Ectodermal cell (in vitro differentiated cells): ENCODE results near the gene ZGPAT.

ENCODE experiments used
- H3K27ac ChIP-seq: 2 replicates; pipeline ENCODE4 v1.7.0; 2013; ENCODE audit warnings: mild to moderate bottlenecking, low read depth, low read length; ENCODE audit not compliant: insufficient read depth, poor library complexity, severe bottlenecking
- H3K27me3 ChIP-seq: 2 replicates; pipeline ENCODE4 v1.7.0; 2013; ENCODE audit warnings: mild to moderate bottlenecking, low read length; ENCODE audit not compliant: insufficient read depth, control insufficient read depth, poor library complexity, severe bottlenecking
- H3K36me3 ChIP-seq: one replicate; pipeline ENCODE4 v1.7.0; 2013; ENCODE audit warnings: low read length; ENCODE audit not compliant: control insufficient read depth, insufficient read depth
- H3K4me1 ChIP-seq: one replicate; pipeline ENCODE4 v1.7.0; 2013; ENCODE audit warnings: low read length; ENCODE audit not compliant: control insufficient read depth, insufficient read depth
- H3K4me3 ChIP-seq: 2 replicates; pipeline ENCODE4 v1.7.0; 2013; ENCODE audit warnings: low read depth, low read length, control low read depth; ENCODE audit not compliant: insufficient read depth
- H3K9me3 ChIP-seq: 2 replicates; pipeline ENCODE4 v1.7.0; 2013; ENCODE audit warnings: mild to moderate bottlenecking, low read length, moderate library complexity; ENCODE audit not compliant: control insufficient read depth
- WGBS, 2 experiments: methylation state at CpG; one replicate each; pipeline ENCODE4 v1.1.7; 2013; ENCODE audit warnings: missing lambda C conversion rate in 2 of 2; 5-methylcytosine and 5-hydroxymethylcytosine counted together

The ZGPAT gene

GRCh38 chr20:63678667-63679465, 29.0 kb upstream of the ZGPAT start:
- no peak overlapping the region for H3K4me3 ChIP-seq
- 91% methylated on average over 38 of the region's 38 CpGs for WGBS, 2 experiments
- no peaks in the 10 kb centered on the region for H3K27me3 ChIP-seq
- no peaks in the 10 kb centered on the region for H3K4me1 ChIP-seq
- no peaks in the 10 kb centered on the region for H3K36me3 ChIP-seq
- no peaks in the 10 kb centered on the region for H3K9me3 ChIP-seq
- no peak overlapping the region for H3K27ac ChIP-seq

DNA sequence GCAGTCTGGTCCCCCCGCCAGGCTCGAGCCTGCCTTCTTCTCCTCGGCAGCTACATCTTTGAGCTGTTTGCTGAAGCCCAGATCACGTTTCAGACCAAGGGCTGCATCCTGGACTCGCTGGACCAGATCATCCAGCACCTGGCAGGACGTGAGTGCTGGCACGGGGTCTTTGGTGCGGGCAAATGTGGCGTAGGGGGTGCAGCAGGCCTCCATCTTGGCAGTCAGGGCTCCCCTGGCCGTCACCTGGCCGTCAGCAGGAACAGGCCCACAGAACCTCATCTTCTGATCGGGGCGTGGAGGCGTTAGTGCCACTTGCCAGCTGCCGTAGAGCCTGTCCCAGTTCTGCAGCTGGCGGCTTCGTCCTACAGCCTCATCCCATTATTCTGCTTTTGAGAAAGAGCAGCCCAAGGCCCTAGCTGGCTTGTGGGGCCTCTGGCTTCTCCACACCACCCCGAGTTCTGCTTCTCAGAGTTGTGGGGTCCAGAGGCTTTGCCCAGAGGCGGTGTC, 28.0 kb upstream of the ZGPAT start:
- H3K27ac ChIP-seq = no peak overlapping the region
- no peaks in the 10 kb centered on the region for H3K9me3 ChIP-seq
- H3K4me3 ChIP-seq = no peak overlapping the region
- WGBS, 2 experiments = 93 to 95% methylated on average over 19 of the region's 19 CpGs
- H3K4me1 ChIP-seq = no peaks in the 10 kb centered on the region
- no peaks in the 10 kb centered on the region for H3K27me3 ChIP-seq
- H3K36me3 ChIP-seq = no peaks in the 10 kb centered on the region

DNA sequence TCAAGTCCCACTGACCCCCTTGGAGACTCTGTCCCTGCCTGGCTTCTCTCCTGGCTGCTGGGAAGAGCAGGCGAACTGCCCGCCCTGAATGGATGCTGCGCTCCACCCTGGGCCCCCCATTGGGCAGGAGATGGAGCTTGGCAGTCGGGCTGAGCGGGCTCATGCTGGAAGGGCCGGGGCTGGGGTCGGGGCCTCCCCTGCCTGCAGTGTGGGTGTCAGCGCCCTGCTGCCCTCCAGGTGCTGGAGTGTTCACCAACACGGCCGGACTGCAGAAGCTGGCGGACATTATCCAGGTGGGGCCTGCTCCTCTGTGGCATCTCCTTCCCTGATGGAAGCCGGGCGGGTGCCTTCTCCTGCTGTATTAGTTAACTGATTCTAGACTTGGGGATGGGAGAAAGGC, 27.4 kb upstream of the ZGPAT start:
- H3K27me3 ChIP-seq = no peaks in the 10 kb centered on the region
- H3K36me3 ChIP-seq = no peaks in the 10 kb centered on the region
- H3K27ac ChIP-seq = no peak overlapping the region
- no peaks in the 10 kb centered on the region for H3K9me3 ChIP-seq
- H3K4me3 ChIP-seq = no peak overlapping the region
- 91 to 94% methylated on average over 13 of the region's 13 CpGs for WGBS, 2 experiments
- H3K4me1 ChIP-seq = no peaks in the 10 kb centered on the region

- H3K4me3 ChIP-seq = no peak overlapping the region
- H3K36me3 ChIP-seq = no peaks in the 10 kb centered on the region
- H3K27ac ChIP-seq = no peak overlapping the region
- H3K9me3 ChIP-seq = no peaks in the 10 kb centered on the region
- H3K4me1 ChIP-seq = no peaks in the 10 kb centered on the region
- WGBS, 2 experiments = 95 to 96% methylated on average over 23 of the region's 23 CpGs
- H3K27me3 ChIP-seq = no peaks in the 10 kb centered on the region
Measured at GRCh38 chr20:63680857-63681608, 26.8 kb upstream of the ZGPAT start.

GRCh38 chr20:63681609-63682142, 26.2 kb upstream of the ZGPAT start:
- Histone ChIP-seq H3K27me3 (no peaks in the 10 kb centered on the region), H3K36me3 (no peaks in the 10 kb centered on the region), H3K27ac (no peak overlapping the region), H3K4me1 (no peaks in the 10 kb centered on the region), H3K9me3 (no peaks in the 10 kb centered on the region), H3K4me3 (no peak overlapping the region)
- 95% methylated on average over 13 of the region's 13 CpGs for WGBS, 2 experiments

- Histone ChIP-seq H3K4me1 (no peaks in the 10 kb centered on the region), H3K4me3 (no peak overlapping the region), H3K27ac (no peak overlapping the region), H3K27me3 (no peaks in the 10 kb centered on the region), H3K36me3 (no peaks in the 10 kb centered on the region), H3K9me3 (no peaks in the 10 kb centered on the region)
- 91 to 92% methylated on average over 22 of the region's 22 CpGs for WGBS, 2 experiments
Measured at GRCh38 chr20:63682384-63683139, 25.3 kb upstream of the ZGPAT start.

DNA sequence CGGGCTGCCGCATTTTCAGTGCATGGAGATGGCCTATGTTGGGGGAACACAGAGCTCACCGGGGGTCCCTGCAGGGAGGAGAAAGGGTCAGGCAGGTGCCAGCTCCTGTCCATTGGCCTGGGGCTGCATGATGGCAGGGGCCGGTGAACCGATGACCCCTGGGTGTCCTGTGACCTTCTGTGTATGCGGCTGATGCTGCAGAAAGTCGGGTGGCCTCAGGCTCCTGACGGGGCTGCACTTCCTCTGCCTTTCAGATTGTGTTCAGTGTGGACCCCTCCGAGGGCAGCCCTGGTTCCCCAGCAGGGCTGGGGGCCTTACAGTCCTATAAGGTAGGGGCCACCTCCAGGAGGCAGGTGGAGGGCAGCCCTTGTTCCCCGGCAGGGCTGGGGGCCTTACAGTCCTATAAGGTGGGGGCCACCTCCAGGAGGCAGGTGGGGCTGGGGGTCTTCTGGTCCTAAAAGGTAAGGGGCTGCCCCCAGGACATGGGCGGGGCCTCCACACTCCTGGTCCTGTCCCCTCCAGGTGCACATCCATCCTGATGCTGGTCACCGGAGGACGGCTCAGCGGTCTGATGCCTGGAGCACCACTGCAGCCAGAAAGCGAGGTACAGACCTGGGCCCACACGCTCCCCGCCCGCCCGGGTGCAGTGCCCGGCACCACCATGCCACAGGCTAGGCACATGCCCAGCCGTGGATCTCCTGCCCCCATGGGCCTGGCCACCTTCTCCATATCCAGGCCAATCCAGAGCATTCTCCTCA, 22.4 kb upstream of the ZGPAT start:
- Histone ChIP-seq H3K27ac (no peak overlapping the region), H3K4me3 (no peak overlapping the region), H3K27me3 (no peaks in the 10 kb centered on the region), H3K4me1 (no peaks in the 10 kb centered on the region), H3K36me3 (no peaks in the 10 kb centered on the region), H3K9me3 (no peaks in the 10 kb centered on the region)
- WGBS, 2 experiments = 93% methylated on average over 21 of the region's 21 CpGs

GRCh38 chr20:63686094-63686491, 21.7 kb upstream of the ZGPAT start:
- Histone ChIP-seq H3K4me3 (no peak overlapping the region), H3K9me3 (no peaks in the 10 kb centered on the region), H3K36me3 (no peaks in the 10 kb centered on the region), H3K27ac (no peak overlapping the region), H3K27me3 (no peaks in the 10 kb centered on the region), H3K4me1 (no peaks in the 10 kb centered on the region)
- WGBS, 2 experiments = 95 to 97% methylated on average over 24 of the region's 24 CpGs

DNA sequence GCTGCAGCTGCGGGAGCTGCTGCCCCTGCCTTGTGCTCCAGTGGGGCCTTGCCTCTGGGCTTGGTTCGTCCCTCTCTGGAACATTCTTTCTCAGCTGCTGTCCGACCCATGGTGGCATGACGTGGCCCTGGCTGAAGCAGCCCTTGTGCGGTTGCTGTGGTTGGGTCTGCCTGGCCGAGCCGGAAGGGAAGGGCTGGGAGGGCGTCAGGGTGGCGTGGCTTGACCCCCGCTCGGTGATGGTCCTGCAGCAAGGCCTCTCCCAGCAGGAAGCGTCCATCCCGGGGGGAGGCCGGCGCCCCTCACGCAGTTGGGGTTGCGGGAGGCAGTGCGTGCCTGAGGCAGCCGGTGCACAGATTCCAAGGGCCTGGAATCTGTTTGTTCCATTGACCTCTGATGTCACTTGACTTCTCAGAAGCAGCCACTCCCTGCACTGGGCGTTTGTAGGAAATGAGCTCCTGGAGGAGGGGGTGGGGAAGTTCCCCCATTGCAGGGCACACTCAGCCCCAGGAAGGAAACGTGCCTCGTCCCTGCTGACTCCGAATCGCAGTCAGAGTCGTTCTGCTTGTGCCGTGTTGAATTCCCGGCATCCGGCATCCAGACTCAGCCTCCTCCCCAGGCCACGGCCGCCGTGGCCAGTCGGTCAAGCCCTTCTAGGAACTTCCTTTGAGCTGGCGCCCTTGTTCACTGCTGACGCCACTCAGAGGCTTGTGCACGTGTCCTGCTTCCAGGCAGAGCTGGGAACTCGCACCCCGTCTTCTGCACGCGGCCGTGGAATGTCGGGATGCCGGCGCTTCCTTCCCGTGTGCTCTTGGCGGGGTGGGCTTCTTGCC, 21.1 kb upstream of the ZGPAT start:
- 90 to 92% methylated on average over 45 of the region's 45 CpGs for WGBS, 2 experiments
- no peaks in the 10 kb centered on the region for H3K9me3 ChIP-seq
- no peaks in the 10 kb centered on the region for H3K36me3 ChIP-seq
- no peaks in the 10 kb centered on the region for H3K27me3 ChIP-seq
- H3K27ac ChIP-seq = peak overlapping the region; percentile 65
- no peaks in the 10 kb centered on the region for H3K4me1 ChIP-seq
- H3K4me3 ChIP-seq = no peak overlapping the region
